Psoas muscle (tissue), 8 donors: ENCODE results near the gene CLDN20. TPM values are rescaled to one million over a fixed set of nuclear protein-coding genes. Genes with fewer than 3 reads are reported as not detected.

Source experiments
- ATAC-seq, 4 donors: fragments of 200-7000 bp; cut with Tn5 transposase; one replicate each; pipeline ENCODE4 v1.9.1; 2020; ENCODE audit warnings: moderate library complexity in 3 of 4, mild to moderate bottlenecking in 2 of 4
- DNase-seq, 2 donors: peaks; one replicate each; pipeline ENCODE4 v3.0.0-alpha.2; 2020
- H3K27ac ChIP-seq: fragments of 200-600 bp; one replicate; pipeline ENCODE4 v1.8.0; 2022
- H3K27me3 ChIP-seq, 3 donors: fragments of 200-600 bp in 1 of 3; one replicate each; pipeline versions ENCODE4 v1.6.1 to v1.8.0; 2013 to 2022; ENCODE audit warnings: low read length in 2 of 3, mild to moderate bottlenecking in 2 of 3, moderate library complexity in 1 of 3; ENCODE audit not compliant: insufficient read depth in 3 of 3
- H3K36me3 ChIP-seq, 2 donors: fragments of 200-600 bp in 1 of 2; one replicate each; pipeline versions ENCODE4 v1.6.1 to v1.8.0; 2013 to 2022; ENCODE audit warnings: low read depth in 1 of 2, mild to moderate bottlenecking in 1 of 2, moderate library complexity in 1 of 2; ENCODE audit not compliant: insufficient read depth in 1 of 2
- H3K4me1 ChIP-seq: fragments of 200-600 bp; one replicate; pipeline ENCODE4 v1.8.0; 2022
- H3K4me3 ChIP-seq: fragments of 200-600 bp; one replicate; pipeline ENCODE4 v1.8.0; 2022; ENCODE audit warnings: mild to moderate bottlenecking
- H3K9me3 ChIP-seq: fragments of 200-600 bp; one replicate; pipeline ENCODE4 v1.8.0; 2022
- CTCF ChIP-seq: fragments of 200-600 bp; IDR thresholded peaks from one replicate; pipeline ENCODE4 v1.8.0; 2022; ENCODE audit warnings: antibody characterized with exemption
- WGBS, 3 donors: extraction: QIAGEN DNeasy Blood & Tissue Kit; methylation state at CpG; one replicate each; pipeline versions ENCODE4 v1.1.6 to v1.1.7; 2013; 5-methylcytosine and 5-hydroxymethylcytosine counted together
- intact Hi-C, 2 donors: fragments of 100-400 bp; cut with DNase I; formaldehyde crosslinking; loops; one replicate each; pipeline versions ENCODE4 v1.11.0 to v1.14.2; 2022
- polyA plus RNA-seq, 3 donors: library from polyadenylated mRNA; stranded (reverse); fragments of 200-250 nt; gene quantifications; one replicate each; pipeline ENCODE4 v1.2.3, GENCODE V29; 2013
- total RNA-seq, 4 donors: library from RNA; stranded (reverse); fragmentation: NEBNext Ultra II Directional in 2 of 4; extraction: Animal tissue kit (Norgen Biotek cat#: 25700) in 2 of 4; gene quantifications; one replicate each; pipeline versions ENCODE4 v1.2.1 to v1.2.4, GENCODE V29; 2021 to 2023
- donor health status: healthy with polysubstance abuse.
- donor health status: DM: no; HTN: no; CAD: no; lungs with moderate emphysema.
- donor health status: Bipolar disorder and iron deficiency.
- donor health status: healthy.
- donor health status: DM: yes; HTN: yes; CAD: no.
- donor health status: DM: no; HTN: no; CAD: no.
- donor health status: DM: no; HTN: no; CAD: no.
- donor health status: DM: yes; HTN: yes; CAD: no.

CLDN20 gene
- total and polyA plus RNA-seq, 7 donors, result 0.05 TPM; not detected in 6

- no peaks in the 10 kb centered on the region for H3K4me1 ChIP-seq
- no peaks in the 10 kb centered on the region for H3K9me3 ChIP-seq
- ATAC-seq, result no peak
- TF ChIP-seq CTCF, result no peak
- intact Hi-C loops, result loop anchor here (10.0 kb wide), 2 partner anchors 307 to 317 kb away; no protein-coding TSS in a partner anchor
- H3K27ac ChIP-seq, result no peak overlapping the region
- H3K27me3 ChIP-seq, result no peaks in the 10 kb centered on the region
- H3K36me3 ChIP-seq, result peaks cover 0 to 10% of the 10 kb centered on the region in 2 donors
- 54 to 71% (median 69%) methylated on average over 8 of the region's 8 CpGs for WGBS, 3 donors
- no peak overlapping the region for H3K4me3 ChIP-seq
- DNase-seq, result no peak
Observed at GRCh38 chr6:155241966-155242365, 21.8 kb upstream of the CLDN20 start.

GRCh38 chr6:155244434-155244833, 19.4 kb upstream of the CLDN20 start:
- Histone ChIP-seq H3K4me1 (no peaks in the 10 kb centered on the region), H3K9me3 (no peaks in the 10 kb centered on the region), H3K36me3 (peaks cover 0 to 23% of the 10 kb centered on the region in 2 donors), H3K27ac (no peak overlapping the region), H3K4me3 (no peak overlapping the region), H3K27me3 (no peaks in the 10 kb centered on the region)
- intact Hi-C loops, result loop anchor here (10.0 kb wide), 2 partner anchors 310 to 320 kb away; no protein-coding TSS in a partner anchor
- DNase-seq, result no peak
- ATAC-seq, result no peak
- 52 to 66% (median 61%) methylated on average over 4 of the region's 4 CpGs for WGBS, 3 donors
- TF ChIP-seq CTCF, result no peak

- DNase-seq (no peak), ATAC-seq (no peak)
- Histone ChIP-seq H3K27me3 (no peaks in the 10 kb centered on the region), H3K9me3 (no peaks in the 10 kb centered on the region), H3K27ac (no peak overlapping the region), H3K4me1 (no peaks in the 10 kb centered on the region), H3K4me3 (no peak overlapping the region), H3K36me3 (peaks cover 0 to 31% of the 10 kb centered on the region in 2 donors)
- TF ChIP-seq CTCF, result no peak
- intact Hi-C loops, result loop anchor here (10.0 kb wide), 2 partner anchors 310 to 320 kb away; no protein-coding TSS in a partner anchor
- 84 to 86% (median 85%) methylated on average over 7 of the region's 7 CpGs for WGBS, 3 donors
Observed at GRCh38 chr6:155245193-155245592, 18.6 kb upstream of the CLDN20 start.

- no peak for TF ChIP-seq CTCF
- Histone ChIP-seq H3K27ac (no peak overlapping the region), H3K4me1 (no peaks in the 10 kb centered on the region), H3K36me3 (peaks cover 0 to 37% of the 10 kb centered on the region in 2 donors), H3K4me3 (no peak overlapping the region), H3K27me3 (no peaks in the 10 kb centered on the region), H3K9me3 (no peaks in the 10 kb centered on the region)
- WGBS, 3 donors, result 58 to 74% (median 68%) methylated on average over 3 of the region's 3 CpGs
- ATAC-seq (no peak), DNase-seq (no peak)
- intact Hi-C loops, result loop anchor here (10.0 kb wide), 2 partner anchors 311 to 321 kb away; no protein-coding TSS in a partner anchor
Observed at GRCh38 chr6:155245831-155246230, 18.0 kb upstream of the CLDN20 start.

- ATAC-seq (no peak), DNase-seq (no peak)
- no peaks in the 10 kb centered on the region for H3K27me3 ChIP-seq
- intact Hi-C loops, result loop anchor here (10.0 kb wide), 2 partner anchors 312 to 322 kb away; no protein-coding TSS in a partner anchor
- no peak overlapping the region for H3K4me3 ChIP-seq
- TF ChIP-seq CTCF, result no peak
- no peaks in the 10 kb centered on the region for H3K4me1 ChIP-seq
- H3K36me3 ChIP-seq, result peaks cover 0 to 46% of the 10 kb centered on the region in 2 donors
- no peaks in the 10 kb centered on the region for H3K9me3 ChIP-seq
- 93 to 94% (median 94%) methylated on average over 2 of the region's 2 CpGs for WGBS, 3 donors
- no peak overlapping the region for H3K27ac ChIP-seq
Observed at GRCh38 chr6:155246825-155247224, 17.0 kb upstream of the CLDN20 start.
